Hindlimb muscle (tissue), 1 donor: Measurements from ENCODE around the gene AWAT2. TPM values are rescaled to one million over a fixed set of nuclear protein-coding genes. Genes with fewer than 3 reads are reported as not detected.
A peak's percentile ranks its signal among the peaks of the same experiment; 100 is the strongest.

Experiments
- DNase-seq: peaks from one replicate; pipeline ENCODE4 v3.0.0-alpha.2; 2013
- polyA plus RNA-seq: library from polyadenylated mRNA; unstranded; fragments of 120-200 nt; gene quantifications from one replicate; pipeline ENCODE4 v1.2.1, GENCODE V29; 2013; ENCODE audit not compliant: insufficient read length

The AWAT2 gene
- polyA plus RNA-seq, 1 donor: not detected

GRCh38 chrX:69995362-69996112, 54.2 kb downstream of the AWAT2 start:
- DNase-seq: peak; percentile 15

- no peak for DNase-seq
These were observed 56.2 kb downstream of the AWAT2 start for GRCh38 chrX:69993494-69993893.

- DNase-seq: no peak
These were observed 58.1 kb downstream of the AWAT2 start for GRCh38 chrX:69991685-69992084.

Other genes starting within 250 kb of the AWAT2 start
- gene OTUD6A, start 12.5 kb upstream of the AWAT2 start, polyA plus RNA-seq: not detected
- gene IGBP1, start 83.5 kb upstream of the AWAT2 start, polyA plus RNA-seq: 117 TPM
- gene DGAT2L6, start 127.5 kb upstream of the AWAT2 start, polyA plus RNA-seq: not detected
- gene AWAT1, start 184.7 kb upstream of the AWAT2 start, polyA plus RNA-seq: not detected
- 0.25 TPM for gene P2RY4, start 210.3 kb upstream of the AWAT2 start, polyA plus RNA-seq
- 0.41 TPM for gene ARR3, start 218.4 kb upstream of the AWAT2 start, polyA plus RNA-seq
- gene RAB41, start 232.2 kb upstream of the AWAT2 start, polyA plus RNA-seq: 0.36 TPM
- gene PDZD11, start 240.0 kb upstream of the AWAT2 start, polyA plus RNA-seq: 32.5 TPM
- gene KIF4A, start 240.2 kb upstream of the AWAT2 start, polyA plus RNA-seq: 5.2 TPM